Activated T-helper 9 cell treated with anti-CD3 and anti-CD28 coated beads, Interleukin-2, amount 50 U/mL, for 16 hours (primary cell): Measurements from ENCODE around the gene RAD51B.

Experiments
- DNase-seq: peaks from one replicate; pipeline ENCODE4 v3.0.0-alpha.2; 2020; ENCODE audit warnings: low read depth

The RAD51B gene

DNA sequence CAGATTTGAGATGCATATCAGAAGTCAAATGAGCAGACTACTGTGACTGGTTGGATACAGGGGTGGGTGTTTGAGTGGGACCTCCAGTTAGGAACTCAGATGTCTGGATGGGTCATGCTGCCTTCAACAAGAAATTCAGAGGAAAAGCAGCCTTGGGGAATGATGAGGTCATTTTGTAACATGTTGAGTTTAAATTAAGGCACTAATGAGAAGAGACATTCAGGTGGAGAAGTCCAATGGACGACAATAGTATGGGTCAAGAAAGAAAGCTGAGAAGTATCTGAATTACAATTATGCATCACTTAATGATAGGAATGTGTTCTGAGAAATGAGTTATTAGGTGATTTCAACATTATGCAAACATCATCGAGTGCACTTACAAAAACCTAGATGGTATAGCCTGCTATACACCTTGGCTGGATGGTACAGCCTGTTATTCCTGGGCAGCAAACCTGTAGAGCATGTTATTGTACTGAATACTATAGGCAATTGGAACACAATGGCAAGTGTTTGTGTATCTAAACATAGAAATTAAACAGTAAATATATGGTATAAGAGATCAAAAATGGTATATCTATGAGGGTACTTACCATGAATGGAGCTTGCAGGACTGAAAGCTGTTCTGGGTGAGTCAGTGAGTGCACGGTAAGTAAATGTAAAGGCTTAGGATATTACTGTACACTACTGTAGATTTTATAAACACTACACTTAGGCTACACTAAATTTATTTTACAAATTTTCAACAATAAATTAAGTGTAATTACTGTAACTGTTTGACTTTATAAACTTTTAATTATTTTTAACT, 414.7 kb downstream of the RAD51B start:
- no peak for DNase-seq

DNA sequence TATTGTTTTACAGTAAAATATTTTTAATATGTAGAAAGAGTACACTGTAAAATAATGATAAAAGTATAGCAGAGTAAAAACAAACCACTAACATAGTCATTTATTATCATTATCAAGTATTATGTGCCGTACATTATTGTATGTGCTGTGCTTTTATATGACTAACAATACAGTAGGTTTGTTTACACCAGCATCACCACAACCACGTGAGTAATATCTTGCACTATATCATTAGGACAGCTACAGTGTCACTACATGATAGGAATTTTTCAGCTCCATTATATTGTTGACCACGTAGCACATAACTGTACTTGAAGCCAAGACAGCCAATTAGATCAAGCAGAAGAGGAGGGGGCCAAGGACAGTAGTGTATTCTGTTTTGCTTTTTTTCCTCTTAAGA, 415.4 kb downstream of the RAD51B start:
- DNase-seq, result no peak

DNA sequence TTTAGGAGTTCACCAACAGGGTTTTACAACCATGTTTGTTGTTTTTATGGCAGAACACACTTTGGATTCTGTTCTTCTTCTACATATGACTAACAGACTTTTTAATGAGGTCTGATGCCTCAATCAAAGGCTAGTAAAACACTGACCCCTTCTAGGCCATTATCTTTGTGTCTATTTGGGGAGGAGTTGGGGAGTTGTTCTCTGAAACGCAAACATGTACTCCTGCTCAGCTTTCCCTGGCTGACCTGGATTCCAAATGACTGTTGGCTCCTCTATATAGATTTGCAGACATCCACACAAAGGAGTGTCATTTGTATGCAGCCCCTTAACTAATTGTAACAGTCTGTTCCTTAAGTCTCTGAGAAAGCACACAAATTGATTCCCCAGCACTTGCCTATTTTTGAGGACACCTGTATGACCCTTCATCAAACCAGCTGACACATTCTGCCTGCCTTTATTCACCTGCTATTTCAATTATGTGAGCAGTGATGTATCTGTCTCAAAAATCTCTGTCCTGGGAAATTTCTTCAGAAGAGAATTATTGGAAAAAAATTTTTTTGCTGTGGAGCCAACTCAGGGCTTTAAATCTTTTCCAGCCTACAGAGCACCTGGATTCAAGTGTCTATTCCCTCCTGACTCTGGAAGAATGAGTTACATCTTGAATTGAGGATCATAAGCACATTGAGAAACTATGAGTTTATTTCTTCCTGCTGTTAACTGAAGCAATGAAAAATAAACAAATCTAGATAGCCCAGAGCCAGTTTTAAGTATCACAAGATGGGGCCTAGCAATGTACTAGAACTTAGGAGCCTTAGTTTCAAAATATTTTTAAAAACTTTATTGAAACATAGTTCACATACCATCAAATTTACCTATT, 417.2 kb downstream of the RAD51B start:
- no peak for DNase-seq

DNA sequence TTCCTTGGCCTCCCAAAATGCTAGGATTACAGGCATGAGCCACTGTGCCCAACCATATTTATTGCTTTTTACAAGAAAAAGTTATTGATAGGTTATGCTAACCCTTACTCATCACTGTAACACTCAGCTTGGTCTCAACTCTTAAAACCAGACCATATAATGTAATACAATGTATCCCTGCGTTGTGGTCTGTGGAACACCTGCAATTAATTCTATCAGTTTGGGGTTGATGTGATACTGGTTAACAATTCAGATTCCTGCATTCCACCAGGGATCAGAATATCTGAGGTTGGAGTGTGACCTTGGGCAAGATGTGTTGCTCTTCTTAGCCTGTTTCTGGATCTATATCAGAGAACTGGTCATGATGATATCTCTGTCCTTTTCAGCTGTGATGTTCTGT, 419.0 kb downstream of the RAD51B start:
- DNase-seq, result no peak

DNA sequence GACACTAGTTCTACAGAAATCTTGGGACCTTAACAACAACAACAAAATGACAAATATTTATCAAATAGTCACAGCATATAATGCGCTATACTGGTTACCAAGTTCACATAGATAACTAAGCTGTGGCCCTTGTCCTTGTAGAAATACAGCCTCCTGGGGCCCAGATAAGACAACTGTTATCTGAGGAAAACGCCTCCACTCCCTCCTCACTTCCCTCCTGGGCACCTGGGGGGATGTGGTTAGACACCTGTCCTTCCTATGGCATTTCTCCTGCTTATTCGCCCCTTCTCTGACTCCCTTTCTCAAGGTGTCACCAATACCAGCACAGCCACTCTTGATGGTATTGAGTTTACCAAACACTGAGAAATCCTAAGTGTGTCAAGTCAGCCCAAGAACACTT, 419.4 kb downstream of the RAD51B start:
- no peak for DNase-seq

DNA sequence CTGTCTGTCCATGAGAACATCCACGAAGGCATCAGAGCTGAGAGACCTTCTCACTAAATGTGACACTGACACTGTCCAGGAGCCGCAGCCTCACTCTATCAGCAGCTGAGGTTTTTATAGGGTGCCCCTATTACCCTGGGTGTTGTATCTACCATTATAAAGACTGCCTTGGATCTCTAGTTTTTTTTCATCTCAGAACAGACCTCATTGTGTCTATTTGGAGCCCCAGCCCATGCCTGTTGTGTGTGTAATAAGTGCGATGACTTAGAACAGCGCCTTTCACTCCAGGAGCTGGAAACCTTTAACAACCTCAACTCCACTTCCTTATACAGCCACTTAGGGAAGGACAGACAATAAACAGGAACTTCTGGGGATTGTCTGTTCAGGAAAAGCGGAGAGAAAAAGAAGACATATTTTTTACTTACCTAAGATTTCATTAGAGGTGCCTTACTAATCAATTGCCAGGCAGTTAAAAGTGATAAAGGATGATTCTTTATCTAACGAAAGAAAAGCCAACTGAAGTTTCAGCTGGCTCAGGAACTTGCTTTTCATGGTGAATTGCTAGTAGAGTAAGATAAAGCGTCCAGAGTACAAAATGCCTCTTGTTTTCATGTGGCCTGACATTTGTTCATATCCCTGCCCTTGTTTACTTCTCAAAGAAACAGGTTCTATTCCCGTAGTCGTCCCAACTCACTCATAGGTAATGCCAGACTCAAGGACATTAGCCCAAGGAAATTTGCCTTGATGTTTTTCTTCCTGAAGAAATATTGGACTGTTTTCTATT, 420.6 kb downstream of the RAD51B start:
- no peak for DNase-seq

DNA sequence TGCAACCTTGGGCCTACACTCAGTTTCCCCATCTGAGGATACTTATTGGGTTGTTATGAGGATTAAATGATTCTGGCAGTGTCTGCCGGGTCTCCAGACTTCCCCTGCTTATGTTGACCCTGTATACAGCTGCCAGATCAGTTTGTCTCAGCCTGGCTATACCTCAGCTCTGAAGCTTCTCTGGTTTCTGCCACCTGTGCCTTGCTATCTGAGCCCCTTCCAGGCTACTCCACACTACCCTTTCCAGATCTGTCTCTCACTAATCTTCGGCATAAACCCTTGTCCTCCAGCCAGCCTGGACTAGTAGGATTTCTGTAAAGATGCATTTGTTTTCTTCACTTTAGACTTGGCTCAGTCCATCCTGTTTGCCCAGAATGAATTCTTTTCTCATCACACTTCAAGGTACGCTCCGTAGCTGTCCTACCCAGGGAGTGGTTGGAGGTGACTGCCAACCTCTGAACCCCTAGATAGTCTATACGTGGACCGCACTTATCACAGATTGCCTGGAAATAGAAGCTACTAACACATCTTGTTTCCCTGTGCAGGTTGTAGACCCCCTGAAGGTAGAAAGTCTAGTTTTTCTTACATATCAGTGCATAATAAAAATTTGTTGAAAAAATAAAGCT, 422.4 kb downstream of the RAD51B start:
- no peak for DNase-seq

DNA sequence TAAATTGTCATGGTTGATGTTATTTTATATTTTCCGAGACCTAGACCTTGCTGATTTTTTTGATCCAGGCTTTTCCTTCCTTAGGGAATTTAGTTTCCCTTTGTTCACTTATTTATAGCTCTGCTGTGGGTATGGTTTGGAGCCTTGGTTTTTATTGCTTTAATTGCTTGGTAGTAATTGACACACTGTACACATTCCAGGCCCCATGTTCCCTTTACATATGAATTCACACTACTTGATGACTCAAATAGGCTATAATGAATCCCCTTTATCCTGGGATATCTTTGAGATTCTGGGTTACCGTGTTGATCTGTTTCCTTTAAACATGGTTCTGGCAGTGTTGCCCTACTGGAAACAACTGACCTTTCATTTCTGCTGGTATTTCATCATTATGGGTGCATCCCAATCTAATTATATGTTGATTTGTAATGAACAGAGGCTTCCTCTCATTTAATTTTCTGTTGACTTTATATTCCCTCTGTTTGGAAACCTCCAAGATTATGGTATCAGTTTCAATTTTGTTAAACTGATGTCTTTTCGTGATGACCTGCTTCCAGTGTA, 424.0 kb downstream of the RAD51B start:
- no peak for DNase-seq

DNA sequence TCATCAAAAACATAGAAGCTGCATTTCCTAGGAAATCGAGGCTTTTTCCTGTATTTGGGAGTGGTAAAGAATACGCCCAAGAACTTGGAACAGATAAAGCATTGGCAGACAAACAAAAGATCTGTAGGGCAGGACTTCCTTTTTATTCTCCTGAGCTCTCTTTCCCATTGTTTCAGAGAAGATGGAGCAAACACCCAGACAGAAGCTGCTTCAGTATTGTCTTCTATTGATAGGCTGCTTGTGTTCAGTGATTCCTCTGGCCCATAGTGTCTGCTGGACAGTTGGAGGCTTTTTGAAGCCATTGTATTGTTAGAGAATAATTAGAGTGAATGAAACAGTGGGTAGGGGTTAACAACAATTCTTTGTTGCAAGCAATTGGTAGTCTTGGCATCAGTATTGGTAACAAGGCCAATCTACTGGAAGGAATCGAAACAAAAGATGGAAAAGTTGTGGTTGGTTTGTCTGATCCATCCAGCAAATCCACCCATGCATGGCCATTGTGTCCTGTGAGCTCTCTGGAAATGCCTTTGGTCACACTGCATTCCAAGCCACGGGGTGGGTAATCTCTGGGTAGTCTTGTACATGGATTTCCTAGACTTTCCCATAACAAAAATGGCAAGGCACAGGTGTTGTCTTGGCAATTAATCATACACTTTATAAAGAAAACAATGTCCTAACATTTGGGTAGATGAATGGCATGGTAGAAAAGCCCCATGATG, 424.8 kb downstream of the RAD51B start:
- DNase-seq, result no peak

DNA sequence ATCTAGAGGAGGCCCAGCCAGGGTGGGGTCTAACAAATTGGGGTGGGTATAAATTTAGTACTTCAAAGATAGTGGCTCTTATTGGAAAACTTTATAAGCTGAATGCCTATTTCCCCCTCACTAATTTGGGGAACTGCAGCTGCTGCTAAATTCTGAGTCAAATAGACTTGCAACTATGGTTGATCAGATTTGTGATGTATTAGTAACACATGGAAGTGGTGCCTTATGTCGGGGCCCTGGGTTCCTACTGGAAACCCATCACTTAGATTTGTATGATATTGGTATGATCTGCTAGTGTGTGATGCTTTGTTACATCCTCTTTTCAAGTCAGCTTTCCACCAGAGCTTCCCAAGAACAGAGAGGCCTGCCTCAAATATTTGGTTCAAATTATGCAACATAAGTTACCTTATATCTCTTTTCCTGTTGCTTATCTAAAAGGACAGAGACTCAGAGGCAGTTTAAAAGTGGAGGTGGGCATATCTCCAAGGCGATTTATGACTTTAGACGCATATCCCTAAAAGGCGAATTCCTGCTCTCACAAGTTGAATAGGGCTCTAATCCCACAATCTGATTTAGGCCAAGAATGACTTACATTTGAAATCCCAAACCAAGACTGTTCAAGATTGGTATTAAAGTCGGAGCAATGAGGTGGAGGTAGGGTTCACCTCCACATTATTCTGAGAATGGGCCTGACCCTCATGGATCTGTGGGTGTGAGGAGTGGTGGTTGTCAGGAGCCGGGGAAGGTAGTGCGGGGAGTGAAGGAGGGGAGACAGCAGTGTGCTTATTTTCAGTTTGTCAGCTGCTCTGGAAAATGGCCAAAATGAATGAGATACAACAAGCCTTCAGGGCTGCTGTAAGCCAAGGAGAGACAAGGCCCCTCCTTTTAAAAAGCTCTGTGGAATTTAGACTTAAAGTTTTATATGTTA, 425.8 kb downstream of the RAD51B start:
- no peak for DNase-seq

DNA sequence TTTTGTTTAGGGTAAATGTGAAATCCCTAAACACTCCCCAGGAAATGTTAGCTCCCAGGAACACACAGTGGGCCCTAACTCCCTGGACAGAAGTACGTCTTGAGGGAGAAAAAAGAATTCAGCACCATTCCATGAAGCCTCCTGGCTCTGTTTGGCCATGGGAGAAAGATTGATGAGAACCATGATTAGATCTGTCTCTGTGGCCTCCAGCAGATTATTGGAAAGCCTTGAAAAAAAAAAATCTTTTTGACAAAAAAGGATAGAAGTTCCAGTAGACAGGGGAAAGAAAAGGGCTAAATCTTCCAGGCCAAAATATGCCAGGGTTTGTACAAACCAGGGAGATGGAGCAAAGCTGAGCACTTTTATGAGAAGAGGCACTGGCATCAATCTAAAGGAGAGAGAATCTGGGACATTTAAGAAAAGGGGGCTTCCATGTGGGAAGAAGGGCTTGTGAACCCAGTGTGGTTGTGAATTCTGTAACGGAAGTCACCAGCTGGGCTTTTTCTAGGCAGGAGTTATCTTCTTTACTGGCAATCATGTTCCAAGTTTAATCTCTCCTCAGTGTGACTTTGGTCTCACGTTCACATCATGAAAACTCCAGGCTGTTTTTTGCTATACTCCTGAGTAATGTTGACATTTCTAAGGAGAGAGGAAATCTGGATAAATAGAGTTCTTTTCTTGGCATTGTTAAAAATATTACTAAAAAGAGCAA, 426.7 kb downstream of the RAD51B start:
- DNase-seq, result no peak

DNA sequence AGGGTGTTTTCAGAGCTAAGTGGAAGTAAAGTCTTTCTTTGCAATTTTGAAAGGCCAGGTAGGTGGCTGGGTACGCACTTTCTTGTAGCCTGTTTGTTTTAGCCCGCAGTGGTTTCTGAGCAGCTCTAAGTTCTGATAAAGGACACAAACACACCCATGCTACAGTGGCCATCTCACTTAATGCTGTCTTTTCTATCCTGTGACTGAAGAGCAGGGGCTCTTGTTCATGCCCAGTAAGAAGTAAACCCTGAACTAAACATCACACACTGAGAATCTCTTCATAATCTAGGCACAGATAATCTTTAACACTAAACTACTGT, 427.2 kb downstream of the RAD51B start:
- DNase-seq, result no peak

DNA sequence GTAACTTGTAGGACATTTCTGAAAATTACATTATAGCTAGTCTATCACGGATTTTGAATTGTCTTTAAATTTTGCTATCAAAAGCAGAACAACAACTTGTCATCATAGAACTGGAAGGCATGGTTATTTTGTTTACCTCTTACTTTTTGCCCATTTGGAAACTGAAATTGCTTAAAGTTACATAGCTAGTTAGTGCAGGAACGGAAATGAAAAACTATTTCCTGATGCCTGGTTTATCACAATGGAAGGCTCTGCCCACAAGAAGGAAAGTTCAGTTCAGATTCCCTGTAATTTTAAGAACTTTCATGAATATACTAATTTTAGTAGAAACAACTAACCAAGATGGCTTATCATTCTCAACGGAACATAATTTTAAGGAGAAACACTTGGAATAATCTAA, 427.7 kb downstream of the RAD51B start:
- DNase-seq, result no peak

DNA sequence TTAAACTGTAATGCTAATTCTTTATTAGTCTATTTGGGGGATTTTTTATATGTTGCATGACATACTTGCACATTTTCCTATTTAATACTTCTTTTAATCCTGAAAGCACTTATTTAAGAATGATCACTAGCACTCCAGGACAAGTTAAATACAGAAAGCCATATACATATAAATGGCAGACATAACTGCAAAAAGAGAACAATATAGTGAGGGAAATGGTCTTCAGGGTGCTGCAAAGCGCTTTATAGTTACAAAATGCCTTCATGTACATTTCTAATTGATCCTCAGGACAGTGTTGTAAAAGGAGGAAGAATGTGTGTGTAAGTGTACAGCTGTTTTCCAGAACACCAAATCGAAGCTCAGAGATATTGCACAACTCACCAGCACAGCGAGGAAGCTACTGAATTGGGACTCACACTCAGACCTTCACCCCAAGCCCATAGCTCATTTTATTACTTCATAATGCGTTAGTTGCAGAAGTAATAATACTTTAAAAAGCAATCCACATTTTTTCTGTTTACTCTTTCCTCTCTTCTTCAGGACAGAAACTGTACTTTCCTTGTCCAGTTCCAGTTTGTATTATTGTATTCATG, 428.2 kb downstream of the RAD51B start:
- no peak for DNase-seq

DNA sequence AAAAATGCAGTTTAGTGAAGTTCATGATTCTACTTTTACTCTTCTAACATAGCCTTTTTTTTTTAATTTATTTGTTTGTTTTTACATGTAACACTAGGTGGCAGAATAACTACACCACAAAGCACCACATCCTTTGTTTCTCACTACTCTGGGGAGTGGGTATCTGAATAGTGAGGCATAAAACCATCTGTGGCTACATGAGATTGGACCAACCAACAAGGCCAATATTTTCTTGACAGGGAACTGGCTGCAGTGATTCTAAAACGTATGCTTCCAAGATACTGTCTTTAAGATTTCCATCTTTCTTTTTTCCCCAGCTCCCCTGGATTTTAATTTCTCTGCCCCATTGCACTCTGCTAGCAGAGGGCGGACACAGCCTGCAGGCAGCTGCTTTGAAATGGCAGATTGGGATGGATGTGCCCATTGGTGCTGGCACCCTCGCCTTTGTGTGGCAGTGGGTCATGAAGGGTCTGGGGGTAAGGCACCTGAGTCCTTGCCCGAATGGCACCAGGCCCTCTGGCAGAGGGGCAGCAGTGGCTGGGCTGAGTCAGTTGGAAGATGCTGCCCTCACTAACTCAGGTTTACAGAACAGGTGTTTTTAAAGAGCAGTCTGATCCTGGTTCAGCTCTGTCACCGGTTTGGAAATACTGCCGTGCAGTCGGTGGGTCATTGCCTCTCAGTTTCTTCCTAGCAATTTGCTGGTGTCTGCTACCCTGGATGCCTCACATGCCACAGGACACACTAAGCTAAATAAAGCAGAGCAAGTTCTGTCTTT, 429.1 kb downstream of the RAD51B start:
- DNase-seq, result no peak

DNA sequence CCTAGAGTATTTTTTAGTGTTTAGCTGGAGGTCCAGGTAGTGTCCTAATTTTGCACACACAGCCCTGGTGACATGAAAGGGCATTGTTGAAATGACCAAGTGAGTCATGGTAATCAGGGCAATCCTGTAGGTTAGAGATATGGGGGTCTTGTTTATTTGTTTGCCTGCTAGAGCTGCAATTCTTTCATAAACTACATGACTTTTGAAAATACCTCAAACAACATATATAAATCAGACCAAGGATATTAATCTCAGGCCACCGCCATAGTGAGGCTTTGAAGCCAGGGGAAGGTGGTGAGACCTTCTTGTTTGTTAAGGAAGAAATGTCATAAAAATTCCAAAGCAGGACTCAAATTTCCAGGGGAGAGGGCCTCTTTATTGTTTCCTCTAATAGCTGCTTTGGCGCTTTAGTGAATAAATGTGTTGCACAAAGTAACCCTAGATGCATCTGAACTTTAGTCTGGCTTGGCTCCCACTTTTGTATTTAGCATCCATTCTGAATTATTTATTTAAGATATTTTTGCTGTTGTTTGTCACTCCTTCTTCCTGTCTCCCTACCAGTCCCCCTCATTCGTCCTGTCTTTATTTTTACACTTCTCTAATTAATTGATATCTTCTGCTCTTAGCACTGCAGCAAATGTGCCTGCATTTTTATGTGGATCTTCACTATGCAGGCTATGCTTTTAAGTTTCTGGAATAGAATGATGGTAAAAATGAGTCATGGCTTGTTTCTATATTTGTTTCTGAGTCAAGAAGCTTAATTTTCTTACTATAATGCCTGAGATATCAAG, 430.3 kb downstream of the RAD51B start:
- no peak for DNase-seq
